ENCODE measurements around the gene CCR5AS.

Gene CCR5AS

DNA sequence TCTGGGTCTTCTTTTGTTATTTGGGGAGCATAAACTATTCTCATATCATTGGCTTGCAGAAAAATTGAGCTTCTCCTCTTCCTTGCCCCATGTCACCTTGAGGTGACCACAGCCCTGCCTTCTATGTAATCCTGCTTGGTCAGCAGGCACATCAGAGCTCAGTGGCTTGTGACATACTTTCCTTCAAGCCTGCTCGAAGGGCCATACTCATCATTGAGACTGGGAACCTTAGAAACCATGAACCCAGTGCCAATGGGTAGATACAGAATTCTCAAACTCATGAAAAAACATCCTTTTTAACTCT lies 56.7 kb downstream of the CCR5AS start:
- 43 to 68% (median 63%) methylated on average over 1 of the region's 1 CpG for WGBS, 4 donors
- no peak for ATAC-seq

DNA sequence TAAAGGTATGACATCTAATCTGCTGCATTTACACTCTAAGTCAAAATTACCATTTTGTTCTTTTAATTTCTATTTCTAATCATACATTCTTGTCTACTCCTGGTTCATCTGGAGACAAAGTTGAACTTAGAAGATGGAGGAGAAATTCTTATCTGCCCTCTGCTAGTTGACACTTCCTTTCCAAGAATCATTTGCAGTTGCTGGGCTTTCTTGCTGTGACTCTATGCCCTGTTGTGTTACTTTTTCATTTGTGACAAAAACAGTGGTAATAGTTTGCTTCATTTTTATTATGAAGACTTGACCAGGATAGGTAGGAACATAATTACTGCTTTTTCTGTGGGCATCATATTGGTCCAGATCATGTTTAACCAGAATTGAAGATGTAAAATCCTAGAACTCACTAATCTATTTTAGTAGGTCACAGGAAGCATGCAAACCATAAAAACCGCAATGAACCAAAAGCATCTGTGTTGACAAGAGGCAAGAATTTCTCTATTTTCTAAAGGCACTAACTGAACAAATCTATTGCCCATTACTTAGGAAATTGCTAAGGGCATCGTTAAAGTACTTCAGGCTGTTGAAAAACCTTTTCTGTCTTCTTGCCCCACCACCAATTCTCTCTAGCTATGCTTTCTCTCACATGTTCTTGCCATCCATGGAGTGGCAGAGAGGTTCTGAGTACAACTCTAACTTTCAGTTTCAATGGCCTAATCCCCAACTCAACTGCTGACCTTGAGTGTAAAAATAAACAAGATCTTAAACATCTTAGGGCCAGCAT lies 57.2 kb downstream of the CCR5AS start:
- 67 to 83% (median 75%) methylated on average over 2 of the region's 2 CpGs for WGBS, 4 donors

More for the DNA sequence above, 56.7 kb downstream of the CCR5AS start:
- Histone ChIP-seq H3K27me3 (peaks cover 0 to 36% (median 0%) of the 10 kb centered on the region in 9 donors), H3K9me3 (peaks cover 0 to 6% (median 0%) of the 10 kb centered on the region in 12 donors), H3K4me1 (peaks cover 0 to 44% (median 0%) of the 10 kb centered on the region in 12 donors), H3K4me3 (no peak overlapping the region), H3K36me3 (no peaks in the 10 kb centered on the region), H3K27ac (peak overlapping the region in 1 of 12 donors; percentile 34)
- TF ChIP-seq POLR2A (IDR thresholded peaks at IDR 0.05): no peak
- TF ChIP-seq, protein P1, sequence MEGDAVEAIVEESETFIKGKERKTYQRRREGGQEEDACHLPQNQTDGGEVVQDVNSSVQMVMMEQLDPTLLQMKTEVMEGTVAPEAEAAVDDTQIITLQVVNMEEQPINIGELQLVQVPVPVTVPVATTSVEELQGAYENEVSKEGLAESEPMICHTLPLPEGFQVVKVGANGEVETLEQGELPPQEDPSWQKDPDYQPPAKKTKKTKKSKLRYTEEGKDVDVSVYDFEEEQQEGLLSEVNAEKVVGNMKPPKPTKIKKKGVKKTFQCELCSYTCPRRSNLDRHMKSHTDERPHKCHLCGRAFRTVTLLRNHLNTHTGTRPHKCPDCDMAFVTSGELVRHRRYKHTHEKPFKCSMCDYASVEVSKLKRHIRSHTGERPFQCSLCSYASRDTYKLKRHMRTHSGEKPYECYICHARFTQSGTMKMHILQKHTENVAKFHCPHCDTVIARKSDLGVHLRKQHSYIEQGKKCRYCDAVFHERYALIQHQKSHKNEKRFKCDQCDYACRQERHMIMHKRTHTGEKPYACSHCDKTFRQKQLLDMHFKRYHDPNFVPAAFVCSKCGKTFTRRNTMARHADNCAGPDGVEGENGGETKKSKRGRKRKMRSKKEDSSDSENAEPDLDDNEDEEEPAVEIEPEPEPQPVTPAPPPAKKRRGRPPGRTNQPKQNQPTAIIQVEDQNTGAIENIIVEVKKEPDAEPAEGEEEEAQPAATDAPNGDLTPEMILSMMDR (IDR thresholded peaks at IDR 0.05): no peak
- intact Hi-C loops (cut with DNase I): no loop called here
- DNase-seq: no peak

GRCh38 chr3:46348823-46349482 lies 57.9 kb downstream of the CCR5AS start:
- Histone ChIP-seq H3K27ac (peak overlapping the region in 1 of 12 donors; percentile 34), H3K36me3 (no peaks in the 10 kb centered on the region), H3K27me3 (peaks cover 0 to 30% (median 0%) of the 10 kb centered on the region in 9 donors), H3K9me3 (peaks cover 0 to 6% (median 0%) of the 10 kb centered on the region in 12 donors), H3K4me3 (no peak overlapping the region), H3K4me1 (peaks cover 0 to 44% (median 0%) of the 10 kb centered on the region in 12 donors)
- ATAC-seq: no peak
- no peak for DNase-seq
- intact Hi-C loops (cut with DNase I): no loop called here
- WGBS, 4 donors: 88 to 91% (median 89%) methylated on average over 3 of the region's 3 CpGs
- TF ChIP-seq POLR2A (IDR thresholded peaks at IDR 0.05): no peak
- TF ChIP-seq, protein P1 (IDR thresholded peaks at IDR 0.05): no peak

More for the DNA sequence above, 57.2 kb downstream of the CCR5AS start:
- no peaks in the 10 kb centered on the region for H3K36me3 ChIP-seq
- no peak overlapping the region for H3K4me3 ChIP-seq
- DNase-seq (no peak), ATAC-seq (no peak)
- intact Hi-C loops (cut with DNase I): no loop called here
- H3K27ac ChIP-seq: peak overlapping the region in 1 of 12 donors; percentile 34
- H3K4me1 ChIP-seq: peaks cover 0 to 44% (median 0%) of the 10 kb centered on the region in 12 donors
- TF ChIP-seq POLR2A (IDR thresholded peaks at IDR 0.05): no peak
- TF ChIP-seq, protein P1 (IDR thresholded peaks at IDR 0.05): no peak
- peaks cover 0 to 36% (median 0%) of the 10 kb centered on the region in 9 donors for H3K27me3 ChIP-seq
- peaks cover 0 to 6% (median 0%) of the 10 kb centered on the region in 12 donors for H3K9me3 ChIP-seq

DNA sequence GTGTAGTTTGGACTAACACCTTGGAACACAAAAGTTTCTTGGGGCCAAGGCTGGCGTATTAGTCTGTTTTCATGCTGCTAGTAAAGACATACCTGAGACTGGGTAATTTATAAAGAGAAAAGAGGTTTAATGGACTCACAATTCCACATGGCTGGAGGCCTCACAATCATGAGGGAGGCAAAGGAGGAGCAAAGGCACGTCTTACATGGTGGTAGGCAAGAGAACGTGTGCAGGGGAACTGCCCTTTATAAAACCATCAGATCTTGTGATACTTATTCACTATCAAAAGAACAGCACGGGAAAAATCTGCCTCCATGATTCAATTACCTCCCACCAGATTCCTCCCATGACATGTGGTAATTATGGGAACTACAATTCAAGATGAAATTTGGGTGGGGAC lies 62.4 kb downstream of the CCR5AS start:
- Histone ChIP-seq H3K4me3 (no peak overlapping the region), H3K27ac (no peak overlapping the region), H3K27me3 (peaks cover 0 to 4% (median 0%) of the 10 kb centered on the region in 9 donors), H3K36me3 (no peaks in the 10 kb centered on the region), H3K4me1 (peaks cover 0 to 11% (median 0%) of the 10 kb centered on the region in 12 donors), H3K9me3 (peaks cover 0 to 11% (median 1%) of the 10 kb centered on the region in 12 donors)
- TF ChIP-seq POLR2A (IDR thresholded peaks at IDR 0.05): no peak
- TF ChIP-seq, protein P1 (IDR thresholded peaks at IDR 0.05): peak in 1 of 12 donors; percentile 8
- ATAC-seq (no peak), DNase-seq (no peak)
- intact Hi-C loops (cut with DNase I): no loop called here
- WGBS, 4 donors: 75 to 84% (median 81%) methylated on average over 4 of the region's 4 CpGs
